Uterus (tissue), 2 donors: ENCODE results near the gene CBFB.

Experiments used
- CTCF ChIP-seq, 4 experiments: fragments of 200-600 bp in 2 of 4; fragments of 450-650 bp in 2 of 4; sonication (generic) in 2 of 4; IDR thresholded peaks; one replicate each; pipeline ENCODE4 v1.5.1; 2016 to 2019; ENCODE audit warnings: antibody characterized with exemption in 4 of 4, mild to moderate bottlenecking in 2 of 4, moderate library complexity in 1 of 4
- POLR2A ChIP-seq, 2 donors: fragments of 450-650 bp; IDR thresholded peaks; one replicate each; pipeline ENCODE4 v1.6.1; 2016; ENCODE audit warnings: antibody characterized with exemption in 2 of 2, mild to moderate bottlenecking in 1 of 2, moderate library complexity in 1 of 2

GRCh38 chr16:67105881-67106280 is 76.9 kb downstream of the CBFB start:
- TF ChIP-seq CTCF (IDR thresholded peaks at IDR 0.05) (no peak), POLR2A (IDR thresholded peaks at IDR 0.05) (no peak)
